ENCODE results near the gene TIMM9.
"Not testable (repeated sequence)": the region's sequence is repeated elsewhere in the genome, so short reads cannot be mapped to it uniquely, and the experiment has no call there.

Gene TIMM9

GRCh38 chr14:58427281-58428117, at the start of gene TIMM9, which contains the start of gene KIAA0586:
Gene TIMM9 (minus strand): TSS chr14:58427531. CDS start chr14:58411945, 15,586 bp downstream.
Gene KIAA0586 (plus strand): TSS chr14:58427719. CDS start chr14:58428265, 546 bp downstream.
- peak; percentile 98 for DNase-seq (ENCODE audit: low read depth)

- no peak for DNase-seq (ENCODE audit: low read depth)
Measured at GRCh38 chr14:58476320-58476719, 49.0 kb upstream of the TIMM9 start.

GRCh38 chr14:58469309-58469708, 42.0 kb upstream of the TIMM9 start:
- no peak for DNase-seq (ENCODE audit: low read depth)

GRCh38 chr14:58467575-58467974, 40.2 kb upstream of the TIMM9 start:
- DNase-seq (ENCODE audit: low read depth): no peak

GRCh38 chr14:58466459-58466858, 39.1 kb upstream of the TIMM9 start:
- no peak for DNase-seq (ENCODE audit: low read depth)

- peak; percentile 32 for DNase-seq (ENCODE audit: low read depth)
Measured at GRCh38 chr14:58465421-58465820, 38.1 kb upstream of the TIMM9 start.

GRCh38 chr14:58464652-58465051, 37.3 kb upstream of the TIMM9 start:
- DNase-seq (ENCODE audit: low read depth): no peak

GRCh38 chr14:58463147-58463546, 35.8 kb upstream of the TIMM9 start:
- DNase-seq (ENCODE audit: low read depth): no peak

- no peak for DNase-seq (ENCODE audit: low read depth)
Measured at GRCh38 chr14:58460772-58461171, 33.4 kb upstream of the TIMM9 start.

GRCh38 chr14:58455593-58456265, 28.4 kb upstream of the TIMM9 start:
- peak; percentile 69 for DNase-seq (ENCODE audit: low read depth)

GRCh38 chr14:58444627-58445026, 17.3 kb upstream of the TIMM9 start:
- DNase-seq (ENCODE audit: low read depth): no peak

- DNase-seq (ENCODE audit: low read depth): no peak
Measured at GRCh38 chr14:58439476-58439875, 12.1 kb upstream of the TIMM9 start.

- peak; percentile 25 for DNase-seq (ENCODE audit: low read depth)
Measured at GRCh38 chr14:58430156-58430555, 2.8 kb upstream of the TIMM9 start.

GRCh38 chr14:58428118-58428683, 870 bp upstream of the TIMM9 start:
- DNase-seq (ENCODE audit: low read depth): peak; percentile 65

- DNase-seq (ENCODE audit: low read depth): peak; percentile 67
Measured at GRCh38 chr14:58426670-58427280, 556 bp downstream of the TIMM9 start.

- DNase-seq (ENCODE audit: low read depth): not testable (repeated sequence)
Measured at GRCh38 chr14:58416934-58417333, 10.4 kb downstream of the TIMM9 start.

GRCh38 chr14:58415636-58416547, 11.4 kb downstream of the TIMM9 start:
- DNase-seq (ENCODE audit: low read depth): no peak

- DNase-seq (ENCODE audit: low read depth): no peak
Measured at GRCh38 chr14:58414845-58415244, 12.5 kb downstream of the TIMM9 start.

- DNase-seq (ENCODE audit: low read depth): no peak
Measured at GRCh38 chr14:58408681-58409215, 18.6 kb downstream of the TIMM9 start.

GRCh38 chr14:58401587-58401986, 25.7 kb downstream of the TIMM9 start:
- no peak for DNase-seq (ENCODE audit: low read depth)

- DNase-seq (ENCODE audit: low read depth): no peak
Measured at GRCh38 chr14:58398895-58399294, 28.4 kb downstream of the TIMM9 start.

Measured in EH (cell line).